ENCODE data around the gene TRIM2. TPM values are rescaled to one million over a fixed set of nuclear protein-coding genes. Genes with fewer than 3 reads are reported as not detected.

The TRIM2 gene
- total and polyA plus RNA-seq, 5 experiments from 2014 or later, result 0.71 to 1.8 (median 1.2) TPM

GRCh38 chr4:153367092-153367491 lies 162.8 kb downstream of the TRIM2 start:
- H3K9me3 Mint-ChIP-seq, result peaks cover 0 to 4% (median 0%) of the 10 kb centered on the region in 9 donors
- POLR2A ChIA-PET, result no interaction called here

GRCh38 chr4:153369021-153369420 lies 164.8 kb downstream of the TRIM2 start:
- POLR2A ChIA-PET, result interaction anchor here (0.6 kb wide), 1 partner anchor 280 kb away, joined by 3 read pairs; no protein-coding TSS in a partner anchor
- no peak overlapping the region for H3K4me3 Mint-ChIP-seq
- ATAC-seq, result no peak

More at GRCh38 chr4:153367092-153367491, 162.8 kb downstream of the TRIM2 start:
- Mint-ChIP-seq H3K36me3 (peaks cover 0 to 4% (median 0%) of the 10 kb centered on the region in 3 donors), H3K27me3 (no peaks in the 10 kb centered on the region), H3K4me1 (peaks cover 0 to 7% (median 1%) of the 10 kb centered on the region in 4 donors), H3K4me3 (no peak overlapping the region), H3K27ac (no peak overlapping the region)
- no peak for DNase-seq
- no peak for ATAC-seq

GRCh38 chr4:153371701-153372234 lies 167.5 kb downstream of the TRIM2 start:
- peaks cover 0 to 7% (median 2%) of the 10 kb centered on the region in 4 donors for H3K4me1 Mint-ChIP-seq
- H3K9me3 Mint-ChIP-seq, result peaks cover 0 to 12% (median 7%) of the 10 kb centered on the region in 9 donors

More at GRCh38 chr4:153369021-153369420, 164.8 kb downstream of the TRIM2 start:
- no peaks in the 10 kb centered on the region for H3K27me3 Mint-ChIP-seq
- peaks cover 0 to 11% (median 6%) of the 10 kb centered on the region in 9 donors for H3K9me3 Mint-ChIP-seq
- H3K27ac Mint-ChIP-seq, result no peak overlapping the region
- peaks cover 0 to 17% (median 7%) of the 10 kb centered on the region in 3 donors for H3K36me3 Mint-ChIP-seq
- peaks cover 0 to 7% (median 1%) of the 10 kb centered on the region in 4 donors for H3K4me1 Mint-ChIP-seq
- DNase-seq, result no peak

GRCh38 chr4:153372967-153373562 lies 168.8 kb downstream of the TRIM2 start:
- no peak overlapping the region for H3K4me3 Mint-ChIP-seq
- peaks cover 0 to 6% (median 2%) of the 10 kb centered on the region in 4 donors for H3K4me1 Mint-ChIP-seq
- no peak for DNase-seq
- no peaks in the 10 kb centered on the region for H3K27me3 Mint-ChIP-seq
- ATAC-seq, result no peak
- no peak overlapping the region for H3K27ac Mint-ChIP-seq
- peaks cover 0 to 12% (median 7%) of the 10 kb centered on the region in 9 donors for H3K9me3 Mint-ChIP-seq
- POLR2A ChIA-PET, result interaction anchor here (0.6 kb wide), 1 partner anchor 13 kb away, joined by 3 read pairs; no protein-coding TSS in a partner anchor
- peaks cover 0 to 27% (median 7%) of the 10 kb centered on the region in 3 donors for H3K36me3 Mint-ChIP-seq

More at GRCh38 chr4:153371701-153372234, 167.5 kb downstream of the TRIM2 start:
- DNase-seq, result no peak
- POLR2A ChIA-PET, result interaction anchor here (0.6 kb wide), 1 partner anchor 22 kb away, joined by 5 read pairs; no protein-coding TSS in a partner anchor
- ATAC-seq, result no peak
- no peak overlapping the region for H3K4me3 Mint-ChIP-seq
- H3K27ac Mint-ChIP-seq, result no peak overlapping the region
- H3K36me3 Mint-ChIP-seq, result peaks cover 0 to 27% (median 7%) of the 10 kb centered on the region in 3 donors
- H3K27me3 Mint-ChIP-seq, result no peaks in the 10 kb centered on the region

- Mint-ChIP-seq H3K9me3 (peaks cover 0 to 12% (median 7%) of the 10 kb centered on the region in 9 donors), H3K27ac (no peak overlapping the region), H3K27me3 (no peaks in the 10 kb centered on the region), H3K4me3 (no peak overlapping the region), H3K36me3 (peaks cover 0 to 27% (median 7%) of the 10 kb centered on the region in 3 donors), H3K4me1 (peaks cover 0 to 5% (median 2%) of the 10 kb centered on the region in 4 donors)
- ATAC-seq (no peak), DNase-seq (no peak)
- POLR2A ChIA-PET, result no interaction called here
Observed at GRCh38 chr4:153374442-153374841, 170.2 kb downstream of the TRIM2 start.

GRCh38 chr4:153375303-153375702 lies 171.1 kb downstream of the TRIM2 start:
- Mint-ChIP-seq H3K4me1 (peaks cover 0 to 5% (median 2%) of the 10 kb centered on the region in 4 donors), H3K36me3 (peaks cover 0 to 27% (median 7%) of the 10 kb centered on the region in 3 donors), H3K4me3 (no peak overlapping the region), H3K27ac (no peak overlapping the region), H3K27me3 (no peaks in the 10 kb centered on the region), H3K9me3 (peaks cover 0 to 12% (median 7%) of the 10 kb centered on the region in 9 donors)
- POLR2A ChIA-PET, result no interaction called here
- DNase-seq (no peak), ATAC-seq (no peak)

- no peak for ATAC-seq
- H3K36me3 Mint-ChIP-seq, result peaks cover 0 to 6% (median 4%) of the 10 kb centered on the region in 3 donors
Observed at GRCh38 chr4:153383131-153383530, 178.9 kb downstream of the TRIM2 start.

GRCh38 chr4:153384160-153384559 lies 179.9 kb downstream of the TRIM2 start:
- Mint-ChIP-seq H3K36me3 (peaks cover 0 to 6% (median 4%) of the 10 kb centered on the region in 3 donors), H3K4me1 (no peaks in the 10 kb centered on the region), H3K27me3 (no peaks in the 10 kb centered on the region), H3K4me3 (no peak overlapping the region), H3K9me3 (no peaks in the 10 kb centered on the region), H3K27ac (no peak overlapping the region)
- no peak for ATAC-seq
- no peak for DNase-seq
- POLR2A ChIA-PET, result no interaction called here

More at GRCh38 chr4:153383131-153383530, 178.9 kb downstream of the TRIM2 start:
- H3K4me3 Mint-ChIP-seq, result no peak overlapping the region
- POLR2A ChIA-PET, result interaction anchor here (0.6 kb wide), 1 partner anchor 141 kb away, joined by 4 read pairs; no protein-coding TSS in a partner anchor
- no peaks in the 10 kb centered on the region for H3K9me3 Mint-ChIP-seq
- DNase-seq, result no peak
- H3K4me1 Mint-ChIP-seq, result peaks cover 0 to 5% (median 0%) of the 10 kb centered on the region in 4 donors
- H3K27me3 Mint-ChIP-seq, result no peaks in the 10 kb centered on the region
- peak overlapping the region in 1 of 10 donors; percentile 40 for H3K27ac Mint-ChIP-seq

GRCh38 chr4:153385784-153386183 lies 181.5 kb downstream of the TRIM2 start:
- H3K27me3 Mint-ChIP-seq, result no peaks in the 10 kb centered on the region
- ATAC-seq (no peak), DNase-seq (no peak)
- H3K4me3 Mint-ChIP-seq, result no peak overlapping the region
- H3K36me3 Mint-ChIP-seq, result peaks cover 0 to 6% (median 4%) of the 10 kb centered on the region in 3 donors
- no peaks in the 10 kb centered on the region for H3K9me3 Mint-ChIP-seq
- no peak overlapping the region for H3K27ac Mint-ChIP-seq
- POLR2A ChIA-PET, result interaction anchor here (0.5 to 0.7 kb wide), 2 partner anchors 13 to 807 kb away, joined by 3 read pairs; no protein-coding TSS in a partner anchor
- H3K4me1 Mint-ChIP-seq, result no peaks in the 10 kb centered on the region

- POLR2A ChIA-PET, result no interaction called here
- Mint-ChIP-seq H3K36me3 (peaks cover 0 to 5% (median 4%) of the 10 kb centered on the region in 3 donors), H3K27me3 (no peaks in the 10 kb centered on the region), H3K9me3 (no peaks in the 10 kb centered on the region), H3K4me1 (no peaks in the 10 kb centered on the region), H3K27ac (no peak overlapping the region), H3K4me3 (no peak overlapping the region)
- ATAC-seq, result no peak
- no peak for DNase-seq
Observed at GRCh38 chr4:153387981-153388380, 183.7 kb downstream of the TRIM2 start.

Data from naive thymus-derived CD8-positive, alpha-beta T cell (primary cell).